HS-27A (cell line): ENCODE results near the gene ALDH1B1.

Experiments used
- DNase-seq: peaks from one replicate; pipeline ENCODE4 v3.0.0-alpha.2; 2012; ENCODE audit warnings: low read depth, missing footprints

ALDH1B1 gene

DNA sequence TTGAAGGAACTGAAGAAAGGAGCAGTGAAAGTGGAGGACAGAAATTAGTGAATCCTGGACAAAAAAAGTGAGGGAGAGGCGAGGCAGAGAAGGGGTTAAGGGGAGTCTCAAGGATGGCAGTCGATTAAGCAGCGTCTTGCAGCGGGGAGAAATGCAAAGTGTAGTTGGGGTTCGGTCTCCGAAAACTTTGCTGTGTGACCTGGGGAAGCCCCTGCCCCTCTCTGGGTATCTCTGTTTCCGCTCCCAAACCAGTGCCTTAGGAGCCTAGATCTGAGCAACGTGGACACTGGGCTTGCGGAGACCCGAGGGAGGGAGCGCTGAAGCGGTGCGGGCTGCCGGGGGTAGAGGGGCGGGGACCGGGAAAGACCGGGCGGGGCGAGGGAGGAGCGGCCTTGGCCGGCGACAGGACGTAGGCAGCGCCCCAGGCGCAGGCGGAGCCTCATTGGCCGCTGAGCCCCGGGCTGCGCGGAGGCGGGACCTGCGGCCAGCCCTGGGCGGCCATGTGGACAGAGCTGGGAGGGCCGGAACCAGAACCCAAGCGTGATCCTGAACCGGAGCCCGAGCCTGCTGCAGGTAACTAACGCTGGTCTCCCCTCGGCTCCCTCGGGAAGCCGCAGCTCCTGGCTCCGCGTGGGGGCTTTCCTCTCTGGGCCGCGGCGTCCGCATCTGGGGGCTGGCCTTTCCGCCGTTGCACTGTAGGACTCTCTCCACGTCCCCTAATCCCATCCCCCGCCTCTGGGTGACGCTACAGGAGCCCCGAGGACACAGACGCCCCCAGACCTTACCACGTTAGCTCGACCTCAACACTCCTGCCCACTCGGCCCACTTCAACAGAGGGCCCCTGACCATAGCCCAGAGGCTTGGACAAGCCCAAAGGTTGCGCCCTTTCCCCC, at the start of gene ALDH1B1:
Gene ALDH1B1, plus strand, starts transcription at position 468 of the 893 bp plus-strand sequence. CDS start 3,047 bp downstream, outside the sequence.
- no peak for DNase-seq

DNA sequence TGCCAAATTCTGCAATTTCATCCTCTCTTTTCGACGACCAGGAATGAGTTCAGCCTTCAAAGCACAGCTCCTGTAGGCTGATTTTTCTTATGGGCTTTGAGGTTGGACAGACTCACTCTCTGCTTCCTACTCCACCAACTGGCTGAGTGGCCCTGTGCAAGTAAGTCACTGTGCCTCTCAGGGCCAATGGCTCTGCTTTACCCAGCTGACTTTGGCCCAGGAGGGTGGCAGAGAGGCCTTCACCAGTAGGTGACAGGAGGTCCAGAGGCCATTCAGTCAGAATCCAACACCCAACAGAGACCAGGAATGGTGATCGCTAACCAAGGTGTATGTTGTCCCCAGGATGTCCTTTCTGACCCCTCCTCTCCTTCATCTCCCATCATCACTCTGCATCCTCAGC, 49.5 kb upstream of the ALDH1B1 start:
- no peak for DNase-seq

DNA sequence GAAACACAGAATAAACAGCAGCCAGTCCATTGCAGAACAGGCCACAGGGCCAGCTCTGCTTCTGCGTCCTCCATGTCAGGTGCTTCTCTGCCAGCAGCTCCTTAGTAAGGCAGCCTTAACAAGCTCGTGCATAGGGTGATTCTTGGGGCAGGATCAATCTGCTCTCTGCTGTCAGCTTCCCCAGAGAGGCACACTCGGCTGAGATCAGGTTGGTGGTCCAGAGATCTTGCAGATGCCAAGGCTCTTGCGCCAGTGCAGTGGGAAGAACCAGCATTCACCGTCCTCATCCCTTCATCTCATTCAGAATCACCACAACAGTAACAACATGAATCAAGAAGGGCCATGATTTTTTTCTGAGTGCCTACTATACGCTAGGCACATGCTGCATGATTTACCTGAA, 49.0 kb upstream of the ALDH1B1 start:
- DNase-seq = no peak

DNA sequence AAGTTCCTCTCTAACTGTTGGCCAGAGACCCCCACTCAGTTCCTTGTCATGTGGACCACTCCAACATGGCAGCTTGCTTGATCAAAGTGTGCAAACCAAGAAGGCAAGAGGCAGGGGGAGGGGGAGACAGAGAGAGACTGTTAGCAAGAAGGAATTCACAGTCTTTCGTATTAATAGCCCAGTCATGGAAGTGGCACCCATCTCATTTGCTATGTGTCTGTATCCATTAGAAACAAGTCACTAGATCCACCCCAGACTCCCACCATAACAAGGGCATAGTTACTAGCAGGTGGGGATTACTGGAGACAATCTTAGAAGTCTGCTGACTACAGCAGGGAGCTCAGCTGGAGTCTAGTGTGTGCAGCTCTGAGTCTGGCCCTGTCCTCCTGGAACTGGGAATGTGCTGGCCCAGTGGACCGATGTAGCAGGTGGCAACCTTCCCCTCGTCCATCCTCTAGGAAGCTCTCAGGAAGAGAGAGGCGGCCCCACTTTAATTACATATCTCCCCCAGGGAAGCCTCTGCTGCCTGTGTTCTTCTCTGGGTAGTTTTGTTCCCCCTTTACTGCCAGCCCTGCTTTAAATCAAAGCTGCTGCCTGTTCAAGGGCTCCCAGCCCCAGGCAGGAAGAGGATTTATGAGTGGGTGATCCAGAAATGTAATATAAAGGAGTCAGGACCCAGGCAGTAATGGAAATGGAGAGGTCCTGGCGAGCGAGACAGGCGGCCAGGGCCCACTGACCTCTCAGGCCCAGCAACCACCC, 47.8 kb upstream of the ALDH1B1 start:
- no peak for DNase-seq

DNA sequence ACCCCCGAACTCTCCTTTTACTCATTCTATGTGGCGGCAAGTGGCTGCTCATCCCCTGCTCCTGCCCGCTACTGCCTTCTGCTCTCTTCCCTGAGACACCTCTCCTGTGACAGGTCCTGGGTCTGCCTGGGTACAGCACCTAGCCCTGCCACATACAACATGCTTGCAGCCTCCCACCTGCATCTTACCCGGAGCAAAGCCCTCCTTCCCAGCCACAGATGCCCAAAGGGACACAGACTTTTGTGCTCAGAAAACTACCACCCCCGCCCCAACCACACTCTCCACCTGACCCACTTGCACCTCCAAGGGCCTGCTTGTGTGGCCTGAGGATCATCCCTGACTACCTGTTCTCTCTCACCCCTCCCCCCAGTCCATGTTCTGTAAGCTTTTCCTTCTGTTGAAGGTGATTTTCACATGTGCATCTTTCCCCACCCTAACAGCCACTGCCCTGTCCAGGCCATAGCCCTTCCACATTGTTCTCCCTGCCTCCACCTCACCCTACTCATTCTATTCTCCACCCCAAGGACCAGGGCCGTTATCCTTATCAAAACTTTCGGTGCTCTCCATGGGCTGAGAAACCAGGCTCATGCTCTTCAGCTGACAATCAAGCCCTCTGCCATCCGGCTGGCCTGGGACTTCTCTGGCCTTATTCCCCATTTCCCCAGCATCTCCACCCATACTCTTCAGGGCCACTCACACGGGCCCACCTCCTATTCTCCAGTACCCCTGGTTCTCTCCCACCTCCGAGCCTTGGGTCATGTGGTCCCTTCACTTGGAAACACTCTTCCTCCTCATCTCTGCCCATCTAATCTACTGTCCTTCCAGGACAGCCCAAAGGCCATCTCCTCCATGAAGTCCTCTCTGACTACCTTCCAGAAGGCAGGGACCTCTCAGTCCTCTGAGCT, 46.4 kb upstream of the ALDH1B1 start:
- DNase-seq = no peak

DNA sequence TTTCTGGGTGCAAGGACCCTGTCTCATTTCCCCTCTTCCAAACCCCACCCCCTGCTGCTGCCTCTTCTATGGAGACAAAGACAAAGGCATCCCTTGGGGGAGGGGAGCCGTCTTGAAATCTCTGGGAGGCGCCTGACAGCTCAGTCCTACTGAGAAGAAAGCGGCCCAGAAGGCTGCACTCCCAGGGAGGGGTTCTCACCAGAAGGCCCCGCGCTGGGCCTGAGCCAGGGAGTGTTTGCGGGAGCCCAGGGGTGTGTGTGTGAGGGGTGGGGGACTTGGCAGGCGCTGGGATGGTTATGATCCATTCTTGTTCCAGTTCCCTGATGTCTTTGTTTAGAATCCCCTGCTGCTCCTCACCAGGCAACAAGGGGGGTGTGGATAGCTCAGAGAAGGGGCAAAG, 45.7 kb upstream of the ALDH1B1 start:
- no peak for DNase-seq

DNA sequence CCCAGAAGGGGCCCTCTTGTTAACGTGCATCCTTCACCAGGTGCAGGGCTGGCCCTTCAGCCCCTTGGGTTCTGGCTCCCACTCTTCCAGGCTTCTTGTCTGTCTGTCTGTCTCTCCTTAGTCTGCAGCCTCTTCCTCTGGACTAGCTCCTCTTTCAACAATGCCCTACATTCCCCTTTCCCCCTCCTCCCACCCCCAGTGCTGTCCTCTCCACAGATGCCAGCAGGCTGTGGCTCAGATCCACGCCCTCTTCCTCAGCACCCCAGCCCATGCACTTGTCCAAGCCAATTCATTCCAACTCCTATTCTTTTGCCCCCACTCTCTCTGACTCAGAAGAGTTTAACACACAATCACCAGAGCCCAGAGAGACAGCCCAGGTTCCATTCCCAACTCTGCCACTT, 45.2 kb upstream of the ALDH1B1 start:
- DNase-seq = no peak

DNA sequence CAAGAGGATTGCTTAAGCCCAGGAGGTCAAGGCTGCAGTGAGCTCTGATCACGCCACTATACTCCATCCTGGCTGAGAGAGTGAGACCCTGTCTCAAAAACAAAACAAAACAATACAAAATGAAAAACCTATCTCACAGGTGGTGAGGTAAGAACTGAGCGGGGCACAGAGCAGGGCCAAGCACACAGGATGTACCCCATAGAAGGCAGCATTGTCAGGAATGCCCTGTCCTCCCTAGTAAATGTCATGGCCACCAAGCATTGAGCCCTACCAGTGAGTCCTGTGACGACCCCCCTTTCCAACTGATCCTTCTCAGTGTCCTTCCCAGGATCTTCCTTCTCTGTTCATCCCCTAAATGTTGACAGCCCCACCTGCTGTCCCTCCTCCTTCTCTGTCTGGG, 44.6 kb upstream of the ALDH1B1 start:
- no peak for DNase-seq

DNA sequence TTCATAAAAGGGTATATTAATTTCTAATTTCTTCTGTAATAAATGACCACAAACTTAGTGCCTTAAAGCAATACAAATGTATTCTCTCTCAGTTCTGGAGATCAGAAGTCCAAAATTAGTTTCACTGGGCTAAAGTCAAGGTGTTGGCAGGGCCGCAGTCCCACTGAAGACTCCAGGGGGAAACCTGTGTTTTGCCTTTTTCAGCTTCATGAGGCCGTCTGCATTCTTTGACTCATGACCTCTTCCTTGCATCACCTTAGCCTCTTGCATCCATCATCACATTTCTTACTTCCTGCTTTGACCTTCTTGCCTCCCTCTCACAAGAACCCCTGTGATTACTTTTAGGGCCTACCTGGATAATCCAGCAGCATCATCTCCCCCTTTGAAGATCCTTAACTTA, 42.0 kb upstream of the ALDH1B1 start:
- no peak for DNase-seq

DNA sequence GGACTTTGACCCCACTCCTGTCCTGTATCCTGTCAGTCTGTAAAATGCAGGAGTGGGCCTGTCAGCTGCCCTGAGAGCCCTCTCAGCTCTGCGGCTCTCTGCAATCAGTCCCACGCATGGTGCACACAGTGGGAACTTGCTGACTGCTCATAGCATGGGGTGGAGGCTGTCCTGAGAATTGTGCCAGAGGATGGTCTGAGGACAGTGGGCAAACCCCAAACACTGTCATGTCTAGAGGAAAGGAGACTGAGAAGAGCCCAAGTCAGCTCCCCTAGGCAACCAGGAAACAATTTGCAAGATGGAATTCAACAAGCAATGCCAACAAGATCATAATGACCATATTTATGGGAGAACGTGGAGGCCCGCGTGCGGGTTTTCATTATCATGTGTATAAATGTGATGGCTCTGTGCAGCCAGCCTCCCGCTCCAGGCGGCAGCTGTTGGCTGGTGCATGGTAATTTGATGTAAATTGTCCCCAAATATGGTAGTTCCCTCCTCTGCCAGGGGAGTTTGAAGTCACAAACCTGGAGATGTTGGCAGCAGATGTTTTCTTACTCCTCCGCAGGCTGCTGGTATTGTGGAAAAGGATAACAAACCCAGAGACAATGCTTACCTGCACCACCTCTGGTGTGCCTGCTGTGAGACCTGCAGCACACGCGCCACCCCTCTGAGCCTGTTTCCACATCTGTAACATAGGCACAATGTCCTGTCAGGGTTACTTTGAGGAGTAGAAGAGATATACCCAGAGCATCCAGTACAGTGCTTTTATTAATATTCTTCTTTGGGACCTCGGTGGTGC, 39.8 kb upstream of the ALDH1B1 start:
- no peak for DNase-seq

DNA sequence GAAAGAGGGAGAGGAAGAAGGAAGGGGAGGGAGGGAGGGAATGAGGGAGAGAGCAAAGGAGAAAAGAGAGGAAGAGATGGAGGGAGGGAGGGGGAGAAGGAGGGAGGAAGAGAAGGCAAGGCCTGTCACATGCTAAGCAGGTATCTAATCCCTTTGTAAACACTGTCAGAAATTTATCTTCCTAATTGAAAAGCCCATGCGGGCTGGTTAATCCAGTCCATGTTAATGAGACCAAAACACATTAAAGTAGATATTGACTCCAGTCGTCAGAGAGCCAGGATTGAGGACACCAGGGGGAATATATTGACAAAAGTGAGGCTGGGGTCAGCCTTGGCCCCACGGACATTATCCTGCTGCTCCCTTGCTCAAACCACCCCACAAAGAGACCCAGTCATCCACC, 37.4 kb upstream of the ALDH1B1 start:
- DNase-seq = no peak

DNA sequence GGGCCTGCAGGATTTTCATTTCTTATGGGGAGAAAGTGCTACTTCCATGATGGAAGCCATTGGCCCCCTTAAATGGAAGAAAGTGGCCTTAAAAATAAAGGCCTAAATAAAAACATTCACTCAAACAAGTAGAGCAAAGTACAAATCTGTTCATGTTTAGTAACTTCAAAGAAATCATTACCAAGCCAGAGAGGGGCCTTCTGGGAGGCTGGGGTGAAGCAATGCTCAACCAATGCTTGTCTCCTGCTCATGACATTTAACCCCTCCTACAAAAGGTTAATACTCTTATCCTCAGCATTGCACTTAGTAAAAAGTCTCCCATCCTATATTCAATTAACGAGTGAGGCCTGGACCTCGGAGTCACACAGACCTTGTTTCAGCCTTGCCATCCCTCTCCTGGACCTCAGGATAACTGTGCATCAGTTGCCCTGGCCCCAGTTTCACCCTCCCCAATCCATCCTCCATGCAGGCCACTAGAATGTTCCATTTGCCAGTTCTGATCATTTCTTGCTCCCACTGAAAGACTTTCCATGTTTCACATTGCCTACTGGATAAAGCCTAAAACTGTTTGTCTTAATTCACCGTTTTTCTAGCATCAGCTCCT, 36.9 kb upstream of the ALDH1B1 start:
- DNase-seq = no peak

DNA sequence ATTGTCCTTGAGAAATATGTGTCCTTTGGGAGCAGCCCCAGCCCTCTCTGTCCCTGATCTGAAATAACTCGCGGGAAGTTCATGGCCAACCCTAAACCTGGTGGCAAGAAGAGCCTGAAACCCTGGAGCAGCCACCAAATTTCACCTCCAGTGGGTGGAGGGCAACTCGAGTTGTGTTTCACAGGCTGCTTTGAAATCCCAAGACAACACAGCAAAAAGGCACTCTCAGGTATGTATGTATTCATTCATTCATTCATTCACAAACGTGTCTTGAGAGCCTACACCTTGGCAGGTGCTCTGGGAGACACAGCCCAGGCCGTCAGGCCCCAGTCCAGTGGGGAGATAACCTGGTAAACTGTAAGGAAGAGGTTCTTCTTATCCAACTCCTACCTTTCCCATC, 35.7 kb upstream of the ALDH1B1 start:
- DNase-seq = no peak

DNA sequence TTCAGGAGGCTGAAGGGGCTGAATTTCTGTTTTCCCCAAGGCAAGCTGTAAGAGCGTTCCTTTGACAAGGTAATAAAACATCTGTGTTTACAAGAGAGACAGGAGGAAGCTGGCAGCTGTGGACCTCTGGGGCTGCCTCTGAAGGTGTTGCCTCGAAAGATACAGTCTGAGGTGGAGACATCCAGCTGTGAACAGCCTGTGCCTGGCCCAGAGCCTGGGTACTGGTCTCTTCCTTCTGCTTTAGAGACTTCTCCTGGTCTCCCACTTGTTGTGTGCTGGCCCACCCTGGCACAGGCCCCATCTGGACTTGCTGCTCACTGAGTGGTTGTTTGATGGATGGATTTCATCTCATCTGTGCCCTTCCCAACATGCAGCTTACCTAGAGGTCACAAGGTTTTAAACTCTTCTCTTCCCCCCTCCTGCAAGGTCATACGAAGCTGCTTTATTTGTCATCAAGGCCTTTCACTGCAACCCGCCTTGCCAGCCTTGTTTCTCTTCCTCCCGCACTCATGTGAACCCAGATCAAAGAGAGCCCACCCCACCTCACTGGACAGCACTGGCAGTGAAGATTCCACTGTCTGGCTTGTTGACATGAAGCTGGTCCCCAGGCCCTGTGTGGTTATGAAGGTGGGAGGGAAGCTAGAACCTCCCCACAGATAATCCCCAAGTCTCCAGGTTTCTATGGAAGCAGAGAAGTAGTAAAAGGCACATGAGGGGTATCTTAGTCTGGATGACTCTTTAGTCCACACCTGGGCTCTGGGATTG, 35.0 kb upstream of the ALDH1B1 start:
- no peak for DNase-seq

DNA sequence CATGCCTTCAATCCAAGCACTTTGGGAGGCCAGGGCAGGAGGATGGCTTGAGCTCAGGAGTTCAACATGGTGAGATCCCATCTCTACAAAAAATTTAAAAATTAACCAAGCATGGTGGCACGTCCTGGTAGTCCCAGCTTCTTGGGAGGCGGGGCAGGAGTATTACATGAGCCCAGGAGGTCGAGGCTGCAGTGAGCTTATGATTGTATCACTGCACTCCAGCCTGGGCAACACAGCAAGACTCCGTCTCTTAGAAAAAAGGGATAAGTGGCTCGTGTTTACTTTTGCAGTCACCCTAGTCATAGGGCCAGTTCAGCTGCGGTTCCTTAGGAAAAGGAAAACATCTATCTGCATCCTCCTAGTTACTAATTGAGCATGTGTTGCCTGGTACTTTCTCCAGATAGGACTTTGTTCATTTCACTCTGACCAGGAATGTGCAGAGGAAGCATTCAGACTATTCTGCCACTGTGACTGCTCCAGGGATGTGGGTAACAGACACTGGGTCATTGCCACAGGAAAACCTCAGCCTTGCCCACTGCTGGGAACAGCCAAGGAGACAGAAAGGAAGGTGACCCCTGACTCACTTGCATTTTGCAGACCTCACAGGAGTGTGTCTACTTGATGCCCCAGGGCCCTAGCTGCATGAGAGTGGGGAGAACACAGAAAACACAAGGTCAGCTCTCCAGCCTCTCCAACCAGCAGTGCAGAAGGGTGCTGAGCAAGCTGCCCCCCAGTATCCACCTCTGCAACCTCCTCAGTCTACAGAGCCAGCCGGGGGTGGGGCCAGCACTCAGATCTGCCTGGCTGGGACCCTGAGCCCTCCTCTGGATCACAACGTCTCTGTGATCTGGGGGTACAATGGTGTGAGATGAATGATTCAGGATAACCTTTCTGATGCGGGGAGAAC, 33.9 kb upstream of the ALDH1B1 start:
- DNase-seq = no peak

DNA sequence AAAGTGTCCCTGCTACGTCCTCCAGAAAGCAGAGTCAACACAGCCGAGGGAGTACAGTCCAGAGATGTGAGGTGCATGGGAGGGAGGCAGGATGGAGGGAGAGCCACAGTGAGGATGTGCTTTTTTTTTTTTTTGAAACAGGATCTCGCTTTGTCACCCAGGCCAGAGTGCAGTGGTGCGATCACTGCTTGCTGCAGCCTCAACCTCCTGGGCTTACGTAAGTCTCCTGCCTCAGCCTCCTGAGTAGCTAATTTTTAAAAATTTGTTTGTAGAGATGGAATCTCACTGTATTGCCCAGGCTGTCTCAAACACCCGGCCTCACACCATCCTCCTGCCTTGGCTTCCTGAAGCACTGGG, 33.2 kb upstream of the ALDH1B1 start:
- DNase-seq = no peak

DNA sequence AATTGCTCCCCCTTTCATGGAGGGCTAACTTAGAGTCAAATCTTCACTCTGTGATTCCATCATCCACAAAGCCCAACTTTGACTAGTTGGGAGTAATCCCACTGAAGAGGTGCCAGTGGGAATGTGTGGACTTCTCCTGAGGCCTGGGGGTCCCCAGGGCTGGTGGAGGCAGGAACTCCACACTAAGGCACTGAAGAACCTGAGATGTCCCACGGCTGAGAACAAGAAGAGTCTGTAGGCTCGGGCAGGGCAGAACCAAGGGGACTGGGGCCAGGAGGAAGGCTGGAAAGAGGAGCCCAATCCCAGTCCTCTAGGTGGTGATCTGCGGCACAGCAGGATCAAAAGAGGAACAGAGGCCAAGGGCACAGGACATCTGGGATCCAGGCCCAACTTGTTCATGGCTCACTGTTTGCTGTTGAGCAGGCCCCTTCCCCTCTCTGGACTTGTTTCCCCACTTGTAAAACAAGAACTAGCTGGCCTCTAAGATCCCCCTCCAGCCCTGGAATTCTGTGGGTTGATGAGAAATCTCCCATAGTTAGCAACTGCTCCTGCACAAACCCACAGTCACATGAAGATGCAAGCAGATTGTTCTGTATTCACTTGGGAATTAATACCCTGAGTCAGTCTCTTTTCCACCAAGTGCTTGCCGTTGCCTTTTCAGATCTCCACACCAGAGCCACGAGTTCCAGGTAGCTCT, 32.7 kb upstream of the ALDH1B1 start:
- no peak for DNase-seq

DNA sequence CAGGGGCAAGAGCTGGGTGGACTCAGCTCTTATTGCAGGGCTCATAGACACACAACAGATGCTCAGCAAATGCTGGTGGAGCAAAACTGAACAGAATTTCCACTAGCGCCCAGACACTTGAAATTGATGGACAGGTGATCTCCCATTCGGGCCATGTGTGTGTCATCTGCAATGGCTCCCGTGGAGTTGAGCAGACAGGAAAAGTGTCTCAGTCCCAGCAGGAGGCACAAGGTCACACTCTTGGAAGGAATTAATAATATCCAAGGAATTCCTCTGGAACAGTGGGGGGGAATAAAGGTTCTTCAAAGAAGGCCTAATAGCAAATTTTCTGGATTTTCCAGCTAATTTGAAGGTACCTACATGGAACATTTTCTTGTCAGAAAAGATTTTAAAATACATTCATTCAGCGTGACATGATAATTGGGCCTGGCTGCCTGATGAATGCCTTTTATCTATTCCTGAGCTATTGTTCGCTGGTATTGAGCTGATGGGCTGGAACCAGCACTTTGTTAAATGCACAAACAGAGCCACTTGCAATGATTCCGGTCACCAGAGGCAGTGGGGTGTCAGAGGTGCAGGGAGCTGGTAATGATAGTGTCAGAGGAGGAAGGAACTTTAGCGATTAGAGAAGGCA, 31.5 kb upstream of the ALDH1B1 start:
- no peak for DNase-seq
